ENCODE measurements around the gene UFSP1. TPM values are rescaled to one million over a fixed set of nuclear protein-coding genes. Genes with fewer than 3 reads are reported as not detected.

Gene UFSP1
- total RNA-seq, 1 donor: 5.8 TPM

- no peak overlapping the region for H3K4me3 ChIP-seq (ENCODE audit: insufficient read depth, low read length)
- H3K79me2 ChIP-seq (ENCODE audit: insufficient read depth, low read length): no peaks in the 10 kb centered on the region
- no peak overlapping the region for H3K4me2 ChIP-seq (ENCODE audit: insufficient read depth, low read length)
- H3K4me1 ChIP-seq (ENCODE audit: insufficient read depth, low read length): peaks cover 4% of the 10 kb centered on the region
- no peak overlapping the region for H3K27ac ChIP-seq (ENCODE audit: low read depth, low read length)
- H3K36me3 ChIP-seq (ENCODE audit: insufficient read depth, low read length): no peaks in the 10 kb centered on the region
- H3K27me3 ChIP-seq (ENCODE audit: insufficient read depth, low read length): no peaks in the 10 kb centered on the region
- no peaks in the 10 kb centered on the region for H4K20me1 ChIP-seq (ENCODE audit: insufficient read depth, low read length)
- H3K9me3 ChIP-seq (ENCODE audit: low read depth, low read length): no peaks in the 10 kb centered on the region
- no peak for DNase-seq (ENCODE audit: insufficient read length, low spot score, missing footprints)
- no peak for TF ChIP-seq CTCF (IDR thresholded peaks at IDR 0.05; ENCODE audit: extremely low read depth, low read depth, low read length)
- H2AFZ ChIP-seq (ENCODE audit: low read length): no peak overlapping the region
Observed at GRCh38 chr7:100847360-100847759, 42.2 kb downstream of the UFSP1 start.

- no peaks in the 10 kb centered on the region for H3K27me3 ChIP-seq (ENCODE audit: insufficient read depth, low read length)
- H2AFZ ChIP-seq (ENCODE audit: low read length): peak overlapping the region; percentile 27
- no peaks in the 10 kb centered on the region for H3K79me2 ChIP-seq (ENCODE audit: insufficient read depth, low read length)
- H3K4me1 ChIP-seq (ENCODE audit: insufficient read depth, low read length): peaks cover 4% of the 10 kb centered on the region
- no peaks in the 10 kb centered on the region for H3K36me3 ChIP-seq (ENCODE audit: insufficient read depth, low read length)
- H3K27ac ChIP-seq (ENCODE audit: low read depth, low read length): no peak overlapping the region
- TF ChIP-seq CTCF (IDR thresholded peaks at IDR 0.05; ENCODE audit: extremely low read depth, low read depth, low read length): no peak
- H3K4me3 ChIP-seq (ENCODE audit: insufficient read depth, low read length): no peak overlapping the region
- no peak overlapping the region for H3K4me2 ChIP-seq (ENCODE audit: insufficient read depth, low read length)
- no peak for DNase-seq (ENCODE audit: insufficient read length, low spot score, missing footprints)
- no peaks in the 10 kb centered on the region for H4K20me1 ChIP-seq (ENCODE audit: insufficient read depth, low read length)
- no peaks in the 10 kb centered on the region for H3K9me3 ChIP-seq (ENCODE audit: low read depth, low read length)
Observed at GRCh38 chr7:100840470-100841100, 48.9 kb downstream of the UFSP1 start.

GRCh38 chr7:100839361-100839760 lies 50.2 kb downstream of the UFSP1 start:
- Histone ChIP-seq H4K20me1 (ENCODE audit: insufficient read depth, low read length) (no peaks in the 10 kb centered on the region), H3K36me3 (ENCODE audit: insufficient read depth, low read length) (no peaks in the 10 kb centered on the region), H3K79me2 (ENCODE audit: insufficient read depth, low read length) (no peaks in the 10 kb centered on the region), H3K4me3 (ENCODE audit: insufficient read depth, low read length) (no peak overlapping the region), H3K4me1 (ENCODE audit: insufficient read depth, low read length) (peaks cover 4% of the 10 kb centered on the region), H3K27ac (ENCODE audit: low read depth, low read length) (no peak overlapping the region), H3K4me2 (ENCODE audit: insufficient read depth, low read length) (no peak overlapping the region), H3K9me3 (ENCODE audit: low read depth, low read length) (no peaks in the 10 kb centered on the region), H2AFZ (ENCODE audit: low read length) (no peak overlapping the region), H3K27me3 (ENCODE audit: insufficient read depth, low read length) (no peaks in the 10 kb centered on the region)
- no peak for DNase-seq (ENCODE audit: insufficient read length, low spot score, missing footprints)
- no peak for TF ChIP-seq CTCF (IDR thresholded peaks at IDR 0.05; ENCODE audit: extremely low read depth, low read depth, low read length)

Small RNAs within 50 kb of the gene (small RNA-seq; reads per million reads assigned to genes)
- not detected for gene RN7SL549P
- not detected for gene RPS29P15

Other genes starting within 250 kb of the UFSP1 start
- under 0.01 and 0.29 TPM in 2 replicates for gene TFR2, start 248.2 kb downstream of the UFSP1 start, total RNA-seq
- gene ACTL6B, start 233.3 kb downstream of the UFSP1 start, total RNA-seq: not detected in 2 replicates
- gene GNB2, start 216.0 kb downstream of the UFSP1 start, total RNA-seq: 72.7 and 84.6 TPM in 2 replicates
- gene GIGYF1, start 195.5 kb downstream of the UFSP1 start, total RNA-seq: 28.9 and 29.3 TPM in 2 replicates
- 25.7 and 27.1 TPM in 2 replicates for gene POP7, start 183.6 kb downstream of the UFSP1 start, total RNA-seq
- gene EPO, start 169.2 kb downstream of the UFSP1 start, total RNA-seq: not detected in 2 replicates
- not detected in 2 replicates for gene ZAN, start 156.1 kb downstream of the UFSP1 start, total RNA-seq
- gene EPHB4, start 62.2 kb downstream of the UFSP1 start, total RNA-seq: 41.8 and 47.0 TPM in 2 replicates
- gene SLC12A9, start 37.0 kb downstream of the UFSP1 start, total RNA-seq: 19.5 and 20.0 TPM in 2 replicates
- 115 TPM in 2 replicates for gene TRIP6, start 22.3 kb downstream of the UFSP1 start, total RNA-seq
- 31.2 and 42.0 TPM in 2 replicates for gene SRRT, start 14.6 kb downstream of the UFSP1 start, total RNA-seq
- under 0.01 TPM in 2 replicates for gene ACHE, start 6.2 kb upstream of the UFSP1 start, total RNA-seq
- gene MUC3A, start 59.8 kb upstream of the UFSP1 start, total RNA-seq: not detected in 2 replicates
- gene MUC12, start 79.8 kb upstream of the UFSP1 start, total RNA-seq: under 0.01 and 0.59 TPM in 2 replicates
- under 0.01 TPM in 1 of 2 replicates, not detected in the other for gene MUC17, start 130.4 kb upstream of the UFSP1 start, total RNA-seq
- gene TRIM56, start 195.8 kb upstream of the UFSP1 start, total RNA-seq: 13.8 and 14.7 TPM in 2 replicates
- gene SERPINE1, start 237.4 kb upstream of the UFSP1 start, total RNA-seq: 237 and 278 TPM in 2 replicates